ENCODE measurements around the gene B3GNT7. TPM values are rescaled to one million over a fixed set of nuclear protein-coding genes. Genes with fewer than 3 reads are reported as not detected.
A peak's percentile ranks its signal among the peaks of the same experiment; 100 is the strongest.
"Not testable (repeated sequence)": the region's sequence is repeated elsewhere in the genome, so short reads cannot be mapped to it uniquely, and the experiment has no call there.

The B3GNT7 gene
- total and polyA plus RNA-seq, 5 donors from 2014 or later, result not detected

GRCh38 chr2:231429901-231430300, 34.4 kb downstream of the B3GNT7 start:
- H3K36me3 Mint-ChIP-seq, result no peaks in the 10 kb centered on the region
- H3K9me3 Mint-ChIP-seq, result peaks cover 0 to 15% (median 9%) of the 10 kb centered on the region in 7 donors
- peak overlapping the region in 1 of 3 donors; percentile 24 for H3K27ac Mint-ChIP-seq
- ATAC-seq (ENCODE audit: low read depth in 2 of 2) (no peak), DNase-seq (no peak)
- H3K36me3 ChIP-seq (ENCODE audit: control insufficient read depth, insufficient read depth, low read length), result no peaks in the 10 kb centered on the region
- H3K4me1 Mint-ChIP-seq, result peaks cover 0 to 6% (median 4%) of the 10 kb centered on the region in 4 donors
- H3K9me3 ChIP-seq (ENCODE audit: control insufficient read depth in 2 of 2, low read length in 2 of 2), result peaks cover 4 to 13% of the 10 kb centered on the region in 2 experiments
- H3K27me3 ChIP-seq (ENCODE audit: control insufficient read depth, insufficient read depth, low read length), result no peaks in the 10 kb centered on the region
- no peak overlapping the region for H3K27ac ChIP-seq (ENCODE audit: insufficient read depth, low read length, poor library complexity, severe bottlenecking)
- H3K27me3 Mint-ChIP-seq, result peaks cover 30% of the 10 kb centered on the region
- no peaks in the 10 kb centered on the region for H3K4me1 ChIP-seq (ENCODE audit: control insufficient read depth, insufficient read depth, low read length, poor library complexity, severe bottlenecking)
- no peak overlapping the region for H3K4me3 ChIP-seq (ENCODE audit: low read depth, low read length)
- H3K4me3 Mint-ChIP-seq, result peak overlapping the region in 1 of 4 donors; percentile 49

DNA sequence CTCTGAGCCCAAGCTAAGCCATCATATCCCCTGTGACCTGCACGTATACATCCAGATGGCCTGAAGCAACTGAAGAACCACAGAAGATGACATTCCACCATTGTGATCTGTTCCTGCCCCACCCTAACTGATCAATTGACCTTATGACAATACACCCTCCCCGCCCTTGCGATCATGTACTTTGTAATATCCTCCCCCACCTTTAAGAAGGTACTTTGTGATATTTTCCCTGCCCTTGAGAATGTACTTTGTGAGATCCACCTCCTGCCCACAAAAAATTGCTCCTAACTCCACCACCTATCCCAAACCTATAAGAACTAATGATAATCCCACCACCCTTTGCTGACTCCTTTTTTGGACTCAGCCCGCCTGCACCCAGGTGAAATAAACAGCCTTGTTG, 34.9 kb downstream of the B3GNT7 start:
- not testable (repeated sequence) for H3K27ac Mint-ChIP-seq; H3K4me1 Mint-ChIP-seq; H3K27me3 ChIP-seq (ENCODE audit: control insufficient read depth, insufficient read depth, low read length); ATAC-seq (ENCODE audit: low read depth in 2 of 2); H3K4me3 Mint-ChIP-seq; H3K27ac ChIP-seq (ENCODE audit: insufficient read depth, low read length, poor library complexity, severe bottlenecking); DNase-seq; H3K36me3 ChIP-seq (ENCODE audit: control insufficient read depth, insufficient read depth, low read length); H3K4me3 ChIP-seq (ENCODE audit: low read depth, low read length); H3K36me3 Mint-ChIP-seq; H3K4me1 ChIP-seq (ENCODE audit: control insufficient read depth, insufficient read depth, low read length, poor library complexity, severe bottlenecking)
- H3K9me3 ChIP-seq (ENCODE audit: control insufficient read depth in 2 of 2, low read length in 2 of 2), result peaks cover 4 to 13% of the 10 kb centered on the region in 2 experiments
- Mint-ChIP-seq H3K27me3 (peaks cover 32% of the 10 kb centered on the region), H3K9me3 (peaks cover 0 to 15% (median 9%) of the 10 kb centered on the region in 7 donors)

DNA sequence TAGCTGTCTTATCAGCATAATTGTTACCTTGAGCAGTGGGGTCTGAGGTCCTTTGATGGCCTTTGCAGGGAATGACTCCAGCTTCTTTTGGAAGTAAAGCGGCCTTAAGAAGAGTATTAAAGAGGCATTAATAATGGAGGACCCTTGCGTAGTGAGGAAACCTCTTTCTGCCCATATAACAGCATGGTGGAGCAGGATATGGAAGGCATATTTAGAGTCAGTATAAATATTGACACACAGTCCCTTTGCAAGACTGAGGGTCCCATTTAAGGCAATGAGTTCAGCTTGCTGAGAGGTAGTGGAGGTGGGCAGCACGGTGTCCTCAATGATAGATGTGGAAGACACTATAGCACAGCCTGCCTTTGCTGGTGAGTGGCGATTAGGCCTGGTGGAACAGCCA, 36.1 kb downstream of the B3GNT7 start:
- Mint-ChIP-seq H3K4me3 (no peak overlapping the region), H3K9me3 (peaks cover 0 to 15% (median 9%) of the 10 kb centered on the region in 7 donors), H3K36me3 (no peaks in the 10 kb centered on the region), H3K27me3 (peaks cover 35% of the 10 kb centered on the region), H3K27ac (no peak overlapping the region), H3K4me1 (peaks cover 0 to 11% (median 2%) of the 10 kb centered on the region in 4 donors)
- H3K4me3 ChIP-seq (ENCODE audit: low read depth, low read length), result no peak overlapping the region
- H3K4me1 ChIP-seq (ENCODE audit: control insufficient read depth, insufficient read depth, low read length, poor library complexity, severe bottlenecking), result no peaks in the 10 kb centered on the region
- H3K27me3 ChIP-seq (ENCODE audit: control insufficient read depth, insufficient read depth, low read length), result no peaks in the 10 kb centered on the region
- DNase-seq (no peak), ATAC-seq (ENCODE audit: low read depth in 2 of 2) (no peak)
- H3K36me3 ChIP-seq (ENCODE audit: control insufficient read depth, insufficient read depth, low read length), result no peaks in the 10 kb centered on the region
- H3K9me3 ChIP-seq (ENCODE audit: control insufficient read depth in 2 of 2, low read length in 2 of 2), result peaks cover 4 to 13% of the 10 kb centered on the region in 2 experiments
- no peak overlapping the region for H3K27ac ChIP-seq (ENCODE audit: insufficient read depth, low read length, poor library complexity, severe bottlenecking)

GRCh38 chr2:231433990-231434389, 38.5 kb downstream of the B3GNT7 start:
- peaks cover 0 to 11% (median 2%) of the 10 kb centered on the region in 4 donors for H3K4me1 Mint-ChIP-seq
- Histone ChIP-seq H3K9me3 (ENCODE audit: control insufficient read depth in 2 of 2, low read length in 2 of 2) (peaks cover 4 to 13% of the 10 kb centered on the region in 2 experiments), H3K27me3 (ENCODE audit: control insufficient read depth, insufficient read depth, low read length) (no peaks in the 10 kb centered on the region), H3K36me3 (ENCODE audit: control insufficient read depth, insufficient read depth, low read length) (no peaks in the 10 kb centered on the region), H3K27ac (ENCODE audit: insufficient read depth, low read length, poor library complexity, severe bottlenecking) (no peak overlapping the region), H3K4me3 (ENCODE audit: low read depth, low read length) (no peak overlapping the region), H3K4me1 (ENCODE audit: control insufficient read depth, insufficient read depth, low read length, poor library complexity, severe bottlenecking) (no peaks in the 10 kb centered on the region)
- H3K9me3 Mint-ChIP-seq, result peaks cover 0 to 14% (median 9%) of the 10 kb centered on the region in 7 donors
- no peak for ATAC-seq (ENCODE audit: low read depth in 2 of 2)
- no peak overlapping the region for H3K27ac Mint-ChIP-seq
- DNase-seq, result no peak
- no peak overlapping the region for H3K4me3 Mint-ChIP-seq
- H3K27me3 Mint-ChIP-seq, result peaks cover 31% of the 10 kb centered on the region
- H3K36me3 Mint-ChIP-seq, result no peaks in the 10 kb centered on the region

GRCh38 chr2:231436957-231437356, 41.4 kb downstream of the B3GNT7 start:
- H3K9me3 ChIP-seq (ENCODE audit: control insufficient read depth in 2 of 2, low read length in 2 of 2), result peaks cover 0 to 5% of the 10 kb centered on the region in 2 experiments
- no peaks in the 10 kb centered on the region for H3K36me3 ChIP-seq (ENCODE audit: control insufficient read depth, insufficient read depth, low read length)
- no peaks in the 10 kb centered on the region for H3K27me3 ChIP-seq (ENCODE audit: control insufficient read depth, insufficient read depth, low read length)
- ATAC-seq (ENCODE audit: low read depth in 2 of 2) (no peak), DNase-seq (no peak)
- H3K4me3 Mint-ChIP-seq, result no peak overlapping the region
- H3K27me3 Mint-ChIP-seq, result peaks cover 15% of the 10 kb centered on the region
- no peak overlapping the region for H3K27ac Mint-ChIP-seq
- H3K9me3 Mint-ChIP-seq, result peaks cover 0 to 3% (median 1%) of the 10 kb centered on the region in 7 donors
- peaks cover 0 to 6% (median 2%) of the 10 kb centered on the region in 4 donors for H3K4me1 Mint-ChIP-seq
- no peak overlapping the region for H3K4me3 ChIP-seq (ENCODE audit: low read depth, low read length)
- no peak overlapping the region for H3K27ac ChIP-seq (ENCODE audit: insufficient read depth, low read length, poor library complexity, severe bottlenecking)
- no peaks in the 10 kb centered on the region for H3K4me1 ChIP-seq (ENCODE audit: control insufficient read depth, insufficient read depth, low read length, poor library complexity, severe bottlenecking)
- H3K36me3 Mint-ChIP-seq, result no peaks in the 10 kb centered on the region

- H3K9me3 ChIP-seq (ENCODE audit: control insufficient read depth in 2 of 2, low read length in 2 of 2), result no peaks in the 10 kb centered on the region
- no peak overlapping the region for H3K4me3 ChIP-seq (ENCODE audit: low read depth, low read length)
- H3K36me3 ChIP-seq (ENCODE audit: control insufficient read depth, insufficient read depth, low read length), result peaks cover 13% of the 10 kb centered on the region
- Mint-ChIP-seq H3K27me3 (peaks cover 10% of the 10 kb centered on the region), H3K27ac (no peak overlapping the region), H3K9me3 (no peaks in the 10 kb centered on the region), H3K36me3 (no peaks in the 10 kb centered on the region), H3K4me1 (peaks cover 0 to 7% (median 5%) of the 10 kb centered on the region in 4 donors), H3K4me3 (no peak overlapping the region)
- no peaks in the 10 kb centered on the region for H3K4me1 ChIP-seq (ENCODE audit: control insufficient read depth, insufficient read depth, low read length, poor library complexity, severe bottlenecking)
- ATAC-seq (ENCODE audit: low read depth in 2 of 2) (no peak), DNase-seq (no peak)
- H3K27me3 ChIP-seq (ENCODE audit: control insufficient read depth, insufficient read depth, low read length), result no peaks in the 10 kb centered on the region
- H3K27ac ChIP-seq (ENCODE audit: insufficient read depth, low read length, poor library complexity, severe bottlenecking), result no peak overlapping the region
Measured at GRCh38 chr2:231449503-231450054, 54.1 kb downstream of the B3GNT7 start.

GRCh38 chr2:231450548-231450989, 55.1 kb downstream of the B3GNT7 start:
- H3K4me3 ChIP-seq (ENCODE audit: low read depth, low read length), result no peak overlapping the region
- no peaks in the 10 kb centered on the region for H3K9me3 ChIP-seq (ENCODE audit: control insufficient read depth in 2 of 2, low read length in 2 of 2)
- H3K9me3 Mint-ChIP-seq, result no peaks in the 10 kb centered on the region
- DNase-seq (no peak), ATAC-seq (ENCODE audit: low read depth in 2 of 2) (no peak)
- H3K27me3 ChIP-seq (ENCODE audit: control insufficient read depth, insufficient read depth, low read length), result no peaks in the 10 kb centered on the region
- H3K36me3 ChIP-seq (ENCODE audit: control insufficient read depth, insufficient read depth, low read length), result peaks cover 23% of the 10 kb centered on the region
- peaks cover 4 to 12% (median 5%) of the 10 kb centered on the region in 4 donors for H3K4me1 Mint-ChIP-seq
- H3K4me1 ChIP-seq (ENCODE audit: control insufficient read depth, insufficient read depth, low read length, poor library complexity, severe bottlenecking), result no peaks in the 10 kb centered on the region
- H3K27ac ChIP-seq (ENCODE audit: insufficient read depth, low read length, poor library complexity, severe bottlenecking), result no peak overlapping the region
- H3K36me3 Mint-ChIP-seq, result peaks cover 6% of the 10 kb centered on the region
- peaks cover 14% of the 10 kb centered on the region for H3K27me3 Mint-ChIP-seq
- H3K27ac Mint-ChIP-seq, result peak overlapping the region in 1 of 3 donors; percentile 79
- H3K4me3 Mint-ChIP-seq, result peak overlapping the region in 1 of 4 donors; percentile 31
